ENCODE results near the gene JPH3. TPM values are rescaled to one million over a fixed set of nuclear protein-coding genes. Genes with fewer than 3 reads are reported as not detected.

JPH3 gene
- total RNA-seq, 1 experiment from 2014 or later = 1.4 TPM

GRCh38 chr16:87677830-87678229 lies 75.5 kb downstream of the JPH3 start:
- Histone ChIP-seq H3K36me3 (ENCODE audit: insufficient read depth, low read length, poor library complexity, severe bottlenecking) (no peaks in the 10 kb centered on the region), H3K27me3 (replicated peaks; ENCODE audit: insufficient read depth, low read depth, low read length, poor library complexity) (no peaks in the 10 kb centered on the region), H3K4me3 (ENCODE audit: low read depth, low read length, poor library complexity, severe bottlenecking) (no peak overlapping the region), H3K27ac (ENCODE audit: low read depth, low read length, poor library complexity, severe bottlenecking) (no peak overlapping the region), H3K4me1 (ENCODE audit: insufficient read depth, low read length, poor library complexity, severe bottlenecking) (no peaks in the 10 kb centered on the region), H3K9me3 (ENCODE audit: low read depth, low read length, poor library complexity, severe bottlenecking) (no peaks in the 10 kb centered on the region)
- DNase-seq (ENCODE audit: low spot score) = no peak
- intact Hi-C loops (cut with micrococcal nuclease; ENCODE audit: unreplicated experiment) = no loop called here
- ChIA-PET POLR2A (ENCODE audit: low non-redundant PET) (no interaction called here), CTCF (interaction anchor here (0.7 kb wide), 1 partner anchor 791 kb away, joined by 4 read pairs; no protein-coding TSS in a partner anchor)
- BruUV-seq (replicated peaks) = no TSS peak
- no peak for TF ChIP-seq CTCF (conservative IDR thresholded peaks at IDR 0.05; ENCODE audit: low read depth, low read length)
- no peak for TF ChIP-seq EZH2 (IDR thresholded peaks at IDR 0.05; ENCODE audit: borderline replicate concordance, low read depth, low read length, poor library complexity, severe bottlenecking)

- H3K36me3 ChIP-seq (ENCODE audit: insufficient read depth, low read length, poor library complexity, severe bottlenecking) = no peaks in the 10 kb centered on the region
- DNase-seq (ENCODE audit: low spot score) = no peak
- ChIA-PET CTCF (interaction anchor here (0.7 kb wide), 1 partner anchor 36 kb away, joined by 3 read pairs; no protein-coding TSS in a partner anchor), POLR2A (ENCODE audit: low non-redundant PET) (no interaction called here)
- H3K27me3 ChIP-seq (replicated peaks; ENCODE audit: insufficient read depth, low read depth, low read length, poor library complexity) = no peaks in the 10 kb centered on the region
- intact Hi-C loops (cut with micrococcal nuclease; ENCODE audit: unreplicated experiment) = no loop called here
- no peaks in the 10 kb centered on the region for H3K4me1 ChIP-seq (ENCODE audit: insufficient read depth, low read length, poor library complexity, severe bottlenecking)
- no peak overlapping the region for H3K27ac ChIP-seq (ENCODE audit: low read depth, low read length, poor library complexity, severe bottlenecking)
- no peaks in the 10 kb centered on the region for H3K9me3 ChIP-seq (ENCODE audit: low read depth, low read length, poor library complexity, severe bottlenecking)
- no peak for TF ChIP-seq CTCF (conservative IDR thresholded peaks at IDR 0.05; ENCODE audit: low read depth, low read length)
- no peak for TF ChIP-seq EZH2 (IDR thresholded peaks at IDR 0.05; ENCODE audit: borderline replicate concordance, low read depth, low read length, poor library complexity, severe bottlenecking)
- BruUV-seq (replicated peaks) = no TSS peak
- no peak overlapping the region for H3K4me3 ChIP-seq (ENCODE audit: low read depth, low read length, poor library complexity, severe bottlenecking)
These were observed 76.3 kb downstream of the JPH3 start for GRCh38 chr16:87678618-87679017.

GRCh38 chr16:87679593-87680271 lies 77.4 kb downstream of the JPH3 start:
- POLR2A ChIA-PET (ENCODE audit: low non-redundant PET) = no interaction called here
- no TSS peak for BruUV-seq (replicated peaks)

More at GRCh38 chr16:87679593-87680271, 77.4 kb downstream of the JPH3 start:
- H3K36me3 ChIP-seq (ENCODE audit: insufficient read depth, low read length, poor library complexity, severe bottlenecking) = no peaks in the 10 kb centered on the region
- H3K27me3 ChIP-seq (replicated peaks; ENCODE audit: insufficient read depth, low read depth, low read length, poor library complexity) = no peaks in the 10 kb centered on the region
- CTCF ChIA-PET = no interaction called here
- no peak for DNase-seq (ENCODE audit: low spot score)
- no peak overlapping the region for H3K27ac ChIP-seq (ENCODE audit: low read depth, low read length, poor library complexity, severe bottlenecking)
- no peaks in the 10 kb centered on the region for H3K4me1 ChIP-seq (ENCODE audit: insufficient read depth, low read length, poor library complexity, severe bottlenecking)
- TF ChIP-seq CTCF (conservative IDR thresholded peaks at IDR 0.05; ENCODE audit: low read depth, low read length) (no peak), EZH2 (IDR thresholded peaks at IDR 0.05; ENCODE audit: borderline replicate concordance, low read depth, low read length, poor library complexity, severe bottlenecking) (no peak)
- intact Hi-C loops (cut with micrococcal nuclease; ENCODE audit: unreplicated experiment) = no loop called here
- H3K9me3 ChIP-seq (ENCODE audit: low read depth, low read length, poor library complexity, severe bottlenecking) = no peaks in the 10 kb centered on the region
- no peak overlapping the region for H3K4me3 ChIP-seq (ENCODE audit: low read depth, low read length, poor library complexity, severe bottlenecking)

Data from A673 (cell line).